Measurements from ENCODE around the gene AKT1. TPM values are rescaled to one million over a fixed set of nuclear protein-coding genes. Genes with fewer than 3 reads are reported as not detected.

AKT1 gene
- polyA plus RNA-seq, 3 donors from 2014 or later = 14.8 to 23.3 (median 21.3) TPM

DNA sequence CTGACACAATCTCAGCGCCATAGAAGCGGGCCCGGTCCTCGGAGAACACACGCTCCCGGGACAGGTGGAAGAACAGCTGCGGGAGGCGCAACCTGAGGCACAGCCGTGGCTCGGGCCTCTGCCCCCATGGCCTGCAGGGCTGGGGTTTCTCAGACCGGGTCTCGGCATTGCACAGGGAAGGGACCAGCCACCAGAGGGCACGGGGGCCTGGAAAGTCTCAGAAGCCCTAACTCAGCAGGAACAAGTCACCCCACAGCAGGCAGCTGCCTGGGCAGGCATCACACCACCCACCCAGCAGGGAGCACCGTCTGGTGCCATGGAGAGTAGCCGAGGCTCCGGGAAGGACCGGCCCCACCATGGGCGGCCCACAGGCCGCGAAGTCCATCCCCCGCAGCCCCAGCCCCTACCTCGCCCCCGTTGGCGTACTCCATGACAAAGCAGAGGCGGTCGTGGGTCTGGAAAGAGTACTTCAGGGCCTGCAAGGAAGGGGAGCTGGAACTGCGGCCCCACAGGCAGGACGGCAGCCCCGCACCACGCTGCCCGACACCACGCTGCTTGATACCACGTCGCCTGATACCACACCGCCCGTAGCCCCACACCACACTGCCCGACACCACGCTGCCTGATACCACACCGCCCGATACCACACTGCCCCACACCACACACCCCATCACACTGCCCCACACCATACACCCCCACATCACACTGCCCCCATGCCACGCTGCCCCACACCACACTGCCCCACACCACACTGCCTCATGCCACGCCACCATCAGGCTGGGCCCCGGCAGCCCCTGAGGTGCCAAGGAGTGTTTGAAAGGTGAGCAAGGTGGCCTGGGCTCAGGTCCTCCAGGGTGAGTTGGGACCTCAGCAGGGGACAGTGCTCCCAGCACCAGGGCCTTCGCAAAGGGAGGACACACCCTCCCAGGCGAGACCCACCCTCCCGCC lies 21.8 kb downstream of the AKT1 start:
- H3K27ac Mint-ChIP-seq = peak overlapping the region in 1 of 6 donors; percentile 19

DNA sequence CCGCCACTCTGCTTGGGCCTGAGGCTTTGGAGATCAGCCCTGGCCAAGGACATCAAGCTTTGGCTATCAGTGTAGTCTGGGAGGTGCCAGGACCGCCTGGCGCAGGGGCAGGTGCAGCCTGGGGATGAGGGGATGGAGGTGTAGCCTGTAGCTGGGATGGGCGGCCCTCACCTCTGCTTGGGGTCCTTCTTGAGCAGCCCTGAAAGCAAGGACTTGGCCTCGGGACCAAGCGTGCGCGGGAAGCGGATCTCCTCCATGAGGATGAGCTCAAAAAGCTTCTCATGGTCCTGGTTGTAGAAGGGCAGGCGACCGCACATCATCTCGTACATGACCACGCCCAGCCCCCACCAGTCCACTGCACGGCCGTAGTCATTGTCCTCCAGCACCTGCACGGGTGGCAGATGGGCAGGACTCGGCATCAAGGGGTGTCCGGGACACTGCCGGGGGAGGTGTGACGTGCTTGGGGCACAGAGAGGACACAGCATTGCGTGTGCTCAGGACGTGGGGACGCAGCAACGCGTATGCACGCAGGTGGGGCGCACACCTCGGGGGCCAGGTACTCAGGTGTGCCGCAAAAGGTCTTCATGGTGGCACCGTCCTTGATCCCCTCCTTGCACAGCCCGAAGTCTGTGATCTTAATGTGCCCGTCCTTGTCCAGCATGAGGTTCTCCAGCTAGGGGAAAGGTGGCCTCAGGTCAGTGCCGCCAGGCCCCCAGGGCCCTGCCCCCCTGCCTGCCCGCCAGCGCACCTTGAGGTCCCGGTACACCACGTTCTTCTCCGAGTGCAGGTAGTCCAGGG lies 22.6 kb downstream of the AKT1 start:
- Mint-ChIP-seq H3K9me3 (no peaks in the 10 kb centered on the region), H3K4me1 (peaks cover 0 to 1% of the 10 kb centered on the region in 2 donors), H3K4me3 (no peak overlapping the region), H3K27me3 (ENCODE audit: low read depth in 3 of 3) (peaks cover 1 to 3% (median 2%) of the 10 kb centered on the region in 3 donors), H3K36me3 (peaks cover 3 to 12% (median 9%) of the 10 kb centered on the region in 3 donors), H3K27ac (no peak overlapping the region)
- no peak for DNase-seq

More for the DNA sequence above, 21.8 kb downstream of the AKT1 start:
- Mint-ChIP-seq H3K27me3 (ENCODE audit: low read depth in 3 of 3) (peaks cover 1 to 5% (median 2%) of the 10 kb centered on the region in 3 donors), H3K4me3 (no peak overlapping the region), H3K9me3 (no peaks in the 10 kb centered on the region), H3K4me1 (no peaks in the 10 kb centered on the region), H3K36me3 (peaks cover 3 to 12% (median 9%) of the 10 kb centered on the region in 3 donors)
- no peak for DNase-seq

DNA sequence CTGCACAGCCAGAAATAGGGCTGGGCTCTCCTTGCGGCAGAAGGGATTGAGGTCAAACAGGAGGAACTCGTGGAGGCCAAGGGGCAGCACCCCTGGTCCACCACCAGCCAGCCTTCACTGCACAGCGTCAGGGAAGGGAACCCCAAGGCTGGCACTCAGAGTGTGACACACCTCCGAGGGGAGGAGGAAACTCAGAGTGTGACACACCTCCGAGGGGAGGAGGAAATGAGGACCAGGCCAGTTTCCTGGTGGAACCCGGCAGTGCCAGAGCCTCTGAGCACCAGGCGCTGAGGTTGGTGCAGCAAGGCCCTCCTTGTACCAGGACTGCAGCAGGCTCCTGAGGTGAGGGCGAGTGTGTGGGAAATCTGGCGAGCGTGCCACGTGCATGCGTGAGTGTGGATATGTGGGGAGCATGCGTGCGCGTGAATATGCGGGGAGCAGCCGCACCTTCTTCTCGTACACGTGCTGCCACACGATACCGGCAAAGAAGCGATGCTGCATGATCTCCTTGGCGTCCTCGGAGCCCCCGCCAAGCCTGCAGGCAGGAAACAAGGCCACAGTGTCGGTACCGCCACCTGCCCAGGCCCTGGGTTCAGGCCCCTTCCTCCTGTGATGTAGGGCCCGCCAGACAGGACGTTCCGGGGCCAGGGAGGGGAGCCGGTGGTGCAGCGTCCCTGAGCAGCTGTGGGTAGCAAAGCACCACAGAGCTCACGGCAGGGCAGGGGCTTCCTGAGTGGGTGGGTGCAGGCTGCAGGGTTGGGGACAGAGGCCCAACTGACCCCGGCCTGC lies 23.4 kb downstream of the AKT1 start:
- peak overlapping the region in 1 of 6 donors; percentile 61 for H3K27ac Mint-ChIP-seq
- DNase-seq = no peak
- H3K9me3 Mint-ChIP-seq = no peaks in the 10 kb centered on the region
- H3K4me1 Mint-ChIP-seq = peaks cover 0 to 1% of the 10 kb centered on the region in 2 donors
- peaks cover 3 to 12% (median 9%) of the 10 kb centered on the region in 3 donors for H3K36me3 Mint-ChIP-seq
- peaks cover 1 to 3% (median 2%) of the 10 kb centered on the region in 3 donors for H3K27me3 Mint-ChIP-seq (ENCODE audit: low read depth in 3 of 3)
- no peak overlapping the region for H3K4me3 Mint-ChIP-seq

DNA sequence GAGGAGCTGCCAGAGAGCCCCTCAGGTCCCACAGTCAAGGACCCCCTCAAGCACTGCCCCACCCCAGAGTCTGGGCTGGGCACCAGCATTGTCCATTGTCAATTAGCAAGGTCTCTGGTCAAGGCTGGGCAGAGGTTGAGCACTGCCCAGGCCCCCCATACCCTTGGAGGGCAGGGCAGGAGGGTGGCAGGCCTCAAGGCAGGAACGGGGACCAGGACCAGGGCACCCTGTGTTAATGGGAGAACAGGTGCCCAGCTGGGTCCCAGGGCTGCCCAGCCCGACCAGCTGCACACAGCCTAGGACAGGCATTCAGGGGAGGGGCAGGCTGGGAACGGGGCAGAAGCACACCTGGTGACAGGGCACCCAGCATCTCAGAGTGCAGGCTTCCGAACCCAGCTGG lies 24.2 kb downstream of the AKT1 start:
- H3K4me3 Mint-ChIP-seq = no peak overlapping the region
- no peak overlapping the region for H3K27ac Mint-ChIP-seq

DNA sequence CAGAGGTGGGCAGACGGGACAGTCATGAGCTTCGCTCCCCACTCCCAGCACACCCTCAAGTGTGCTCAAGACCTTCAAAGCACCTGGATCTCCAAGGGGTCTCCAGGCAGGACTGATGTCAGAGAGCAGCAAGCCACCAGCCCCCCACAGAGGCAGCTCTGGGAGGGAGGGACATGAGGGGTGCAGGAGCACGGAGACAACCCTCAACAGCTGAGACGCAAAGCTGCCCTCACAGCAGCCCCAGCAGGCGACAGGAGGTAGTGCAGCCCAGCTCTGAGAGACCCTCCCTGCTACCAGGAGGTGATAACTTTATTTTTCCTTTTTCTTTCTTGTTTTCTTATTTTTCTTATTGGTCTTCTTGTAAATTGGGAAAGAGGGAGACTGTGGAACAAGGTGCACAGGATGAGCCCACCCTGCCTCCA lies 24.7 kb downstream of the AKT1 start:
- H3K4me3 Mint-ChIP-seq = no peak overlapping the region
- peak overlapping the region in 1 of 6 donors; percentile 16 for H3K27ac Mint-ChIP-seq
- H3K27me3 Mint-ChIP-seq (ENCODE audit: low read depth in 3 of 3) = peaks cover 0 to 5% (median 0%) of the 10 kb centered on the region in 3 donors

More for the DNA sequence above, 24.2 kb downstream of the AKT1 start:
- Mint-ChIP-seq H3K36me3 (peaks cover 3 to 12% (median 9%) of the 10 kb centered on the region in 3 donors), H3K4me1 (peaks cover 0 to 1% of the 10 kb centered on the region in 2 donors), H3K27me3 (ENCODE audit: low read depth in 3 of 3) (peaks cover 0 to 5% (median 2%) of the 10 kb centered on the region in 3 donors), H3K9me3 (no peaks in the 10 kb centered on the region)
- DNase-seq = no peak

DNA sequence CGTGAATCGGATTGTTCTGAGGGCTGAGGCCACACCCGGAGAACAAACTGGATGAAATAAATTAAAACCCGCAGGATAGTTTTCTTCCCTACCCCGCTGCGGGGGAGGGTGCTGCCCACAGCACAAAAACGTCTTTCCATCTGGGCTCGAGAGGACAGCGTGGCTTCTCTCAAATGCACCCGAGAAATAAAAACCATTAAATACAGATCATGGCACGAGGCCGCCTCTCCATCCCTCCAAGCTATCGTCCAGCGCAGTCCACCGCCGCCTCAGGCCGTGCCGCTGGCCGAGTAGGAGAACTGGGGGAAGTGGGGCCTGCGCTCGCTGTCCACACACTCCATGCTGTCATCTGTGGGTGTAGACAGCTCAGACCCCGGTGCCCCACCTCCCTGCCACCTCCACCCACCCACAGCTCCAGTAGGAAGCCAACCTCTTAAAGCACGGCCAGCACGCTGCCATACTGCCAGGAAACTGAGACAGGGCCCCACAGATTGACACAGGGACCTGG lies 25.4 kb downstream of the AKT1 start:
- Mint-ChIP-seq H3K27me3 (ENCODE audit: low read depth in 3 of 3) (peaks cover 0 to 5% (median 0%) of the 10 kb centered on the region in 3 donors), H3K4me1 (peaks cover 0 to 1% of the 10 kb centered on the region in 2 donors), H3K4me3 (no peak overlapping the region), H3K27ac (no peak overlapping the region), H3K36me3 (peaks cover 3 to 12% (median 9%) of the 10 kb centered on the region in 3 donors), H3K9me3 (no peaks in the 10 kb centered on the region)
- no peak for DNase-seq

More for the DNA sequence above, 24.7 kb downstream of the AKT1 start:
- H3K36me3 Mint-ChIP-seq = peaks cover 3 to 12% (median 9%) of the 10 kb centered on the region in 3 donors
- peaks cover 0 to 1% of the 10 kb centered on the region in 2 donors for H3K4me1 Mint-ChIP-seq
- H3K9me3 Mint-ChIP-seq = no peaks in the 10 kb centered on the region
- DNase-seq = no peak

DNA sequence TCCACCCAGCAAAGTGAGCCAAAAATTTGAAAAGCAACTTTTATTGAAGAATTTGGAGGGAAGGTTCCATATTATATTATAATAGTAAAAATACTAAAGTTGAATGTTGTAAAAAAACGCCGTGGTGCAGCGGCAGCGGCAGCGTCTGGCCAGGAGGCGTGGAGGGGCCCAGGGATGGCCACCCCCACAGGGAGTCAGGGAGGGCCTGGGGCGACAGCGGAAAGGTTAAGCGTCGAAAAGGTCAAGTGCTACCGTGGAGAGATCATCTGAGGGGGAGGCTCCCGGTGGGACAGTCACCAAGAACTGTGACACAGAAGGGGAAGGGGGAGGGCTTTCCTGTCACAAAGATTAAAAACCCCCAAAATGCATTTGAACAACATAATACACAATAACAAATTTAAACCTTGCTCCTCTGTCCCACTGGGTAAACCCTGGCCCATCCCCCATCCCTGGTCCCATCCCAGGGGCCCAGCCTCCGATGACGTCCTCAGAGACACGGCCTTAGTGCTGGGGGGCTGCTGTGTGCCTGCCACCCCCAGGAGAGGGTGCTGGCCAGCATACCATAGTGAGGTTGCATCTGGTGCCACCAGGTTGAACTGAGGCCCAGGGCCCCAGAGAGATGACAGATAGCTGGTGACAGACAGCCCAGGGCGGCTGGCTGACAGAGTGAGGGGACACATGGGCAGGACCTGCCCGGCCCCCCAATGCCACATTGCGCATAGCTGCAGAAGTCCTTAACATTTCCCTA lies 26.1 kb downstream of the AKT1 start:
- Mint-ChIP-seq H3K4me3 (no peak overlapping the region), H3K27me3 (ENCODE audit: low read depth in 3 of 3) (peaks cover 0 to 5% (median 0%) of the 10 kb centered on the region in 3 donors), H3K27ac (no peak overlapping the region), H3K4me1 (peaks cover 0 to 1% of the 10 kb centered on the region in 2 donors), H3K36me3 (peaks cover 3 to 12% (median 9%) of the 10 kb centered on the region in 3 donors), H3K9me3 (no peaks in the 10 kb centered on the region)
- DNase-seq = no peak

DNA sequence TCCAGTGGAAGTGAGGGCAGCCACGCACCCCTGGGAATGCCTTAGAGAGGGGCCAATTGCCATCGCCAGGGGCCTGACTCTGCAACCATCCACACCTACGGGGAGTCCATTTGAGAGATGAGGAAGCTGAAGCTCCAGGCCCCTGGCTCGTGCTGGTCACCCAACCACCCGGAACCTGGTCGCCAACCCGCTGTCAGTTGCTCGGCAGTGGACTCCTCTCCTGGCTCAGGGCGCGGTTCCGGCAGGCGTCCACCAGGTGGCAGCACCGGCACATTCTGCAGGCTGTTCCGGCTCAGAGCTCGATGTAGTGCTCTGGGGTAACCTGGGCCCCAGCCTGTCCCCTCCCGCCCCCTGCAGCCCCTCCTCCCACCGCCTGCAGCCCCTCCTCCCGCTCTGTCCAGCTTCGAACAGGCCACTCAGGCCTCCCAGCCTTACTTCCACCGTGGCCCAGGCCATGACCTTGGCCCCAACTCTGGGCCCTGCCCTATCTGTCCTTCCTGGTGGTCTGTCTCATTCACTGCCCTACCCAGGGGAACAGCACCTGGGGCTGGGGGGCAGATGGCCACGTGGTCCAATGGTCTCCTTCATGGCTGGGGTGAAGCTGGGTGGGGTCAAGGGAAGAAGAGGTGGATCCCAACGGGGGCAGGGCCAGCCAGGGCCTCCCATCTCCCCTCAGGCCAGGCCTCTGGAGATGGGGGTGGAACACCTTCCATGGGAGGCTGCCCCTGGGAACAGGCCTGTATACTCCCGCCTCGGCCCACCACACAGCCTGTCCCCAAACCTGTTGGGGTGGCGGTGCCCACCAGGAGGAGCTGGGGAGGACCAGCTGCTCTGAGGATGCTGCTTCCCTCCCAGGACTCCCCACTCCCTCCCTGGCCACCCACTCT lies 26.9 kb downstream of the AKT1 start:
- Mint-ChIP-seq H3K4me1 (peaks cover 0 to 1% of the 10 kb centered on the region in 2 donors), H3K36me3 (peaks cover 3 to 12% (median 9%) of the 10 kb centered on the region in 3 donors), H3K27ac (peak overlapping the region in 3 of 6 donors; percentile 28 to 51 (median 45)), H3K27me3 (ENCODE audit: low read depth in 3 of 3) (peaks cover 0 to 5% (median 0%) of the 10 kb centered on the region in 3 donors), H3K4me3 (no peak overlapping the region), H3K9me3 (no peaks in the 10 kb centered on the region)
- DNase-seq = peak; percentile 84 to 87 (median 84)

DNA sequence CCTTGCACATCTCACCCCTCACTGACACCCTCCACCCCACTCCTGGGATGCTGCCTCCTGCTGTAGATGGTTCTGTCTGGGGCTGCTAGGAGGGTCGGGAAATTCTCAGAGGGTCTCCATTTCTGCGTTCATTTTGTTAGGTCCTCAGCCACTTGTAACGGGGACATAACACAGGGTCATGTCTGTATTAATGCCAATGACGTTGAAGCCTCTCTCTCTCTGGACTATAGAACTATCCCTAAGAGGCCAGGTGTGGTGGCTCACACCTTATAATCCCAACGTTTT lies 28.0 kb downstream of the AKT1 start:
- peaks cover 0 to 5% (median 0%) of the 10 kb centered on the region in 3 donors for H3K27me3 Mint-ChIP-seq (ENCODE audit: low read depth in 3 of 3)
- H3K27ac Mint-ChIP-seq = no peak overlapping the region
- no peaks in the 10 kb centered on the region for H3K9me3 Mint-ChIP-seq
- H3K4me3 Mint-ChIP-seq = no peak overlapping the region
- H3K4me1 Mint-ChIP-seq = peaks cover 0 to 1% of the 10 kb centered on the region in 2 donors
- H3K36me3 Mint-ChIP-seq = peaks cover 3 to 12% (median 9%) of the 10 kb centered on the region in 3 donors
- DNase-seq = no peak

DNA sequence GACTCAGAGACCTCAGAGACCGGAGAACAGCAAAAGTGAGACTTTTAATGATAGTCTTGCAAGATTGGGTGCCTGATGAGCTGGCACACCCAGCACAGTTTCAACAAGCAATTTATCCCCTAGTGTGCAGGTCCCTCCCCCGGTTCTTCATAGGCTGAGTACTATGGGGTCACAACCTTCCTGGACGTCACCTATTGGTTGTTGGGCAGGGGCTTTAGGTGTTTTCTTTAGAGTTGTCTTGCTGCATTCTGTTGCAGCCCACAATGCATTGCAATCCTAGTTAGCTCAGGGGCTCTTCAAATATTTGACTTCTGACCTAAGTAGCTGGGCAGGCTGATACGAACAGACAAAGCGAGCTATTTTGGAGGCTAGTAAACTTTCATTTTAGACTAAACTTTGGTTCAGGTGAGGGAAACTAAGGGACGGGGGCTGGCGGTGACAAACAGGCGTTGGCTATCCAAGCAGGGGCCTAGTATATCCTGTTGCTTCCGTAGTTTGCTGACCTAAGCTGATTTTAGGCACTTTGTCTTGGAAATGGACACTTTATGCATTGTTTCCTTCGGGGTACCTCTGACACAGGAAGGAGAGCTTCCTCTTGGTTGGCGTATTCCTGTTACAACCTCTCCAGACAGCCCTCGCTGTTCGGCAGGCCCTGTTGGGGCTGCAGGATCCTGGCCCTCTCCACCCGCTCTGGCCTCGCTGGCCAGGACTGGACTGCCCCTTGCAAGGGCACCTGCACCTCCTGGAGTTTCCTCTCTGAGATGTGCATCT lies 28.5 kb downstream of the AKT1 start:
- Mint-ChIP-seq H3K4me1 (peaks cover 0 to 1% of the 10 kb centered on the region in 2 donors), H3K9me3 (no peaks in the 10 kb centered on the region), H3K27me3 (ENCODE audit: low read depth in 3 of 3) (peaks cover 0 to 6% (median 0%) of the 10 kb centered on the region in 3 donors), H3K4me3 (no peak overlapping the region), H3K36me3 (peaks cover 6 to 14% (median 10%) of the 10 kb centered on the region in 3 donors), H3K27ac (no peak overlapping the region)
- no peak for DNase-seq

DNA sequence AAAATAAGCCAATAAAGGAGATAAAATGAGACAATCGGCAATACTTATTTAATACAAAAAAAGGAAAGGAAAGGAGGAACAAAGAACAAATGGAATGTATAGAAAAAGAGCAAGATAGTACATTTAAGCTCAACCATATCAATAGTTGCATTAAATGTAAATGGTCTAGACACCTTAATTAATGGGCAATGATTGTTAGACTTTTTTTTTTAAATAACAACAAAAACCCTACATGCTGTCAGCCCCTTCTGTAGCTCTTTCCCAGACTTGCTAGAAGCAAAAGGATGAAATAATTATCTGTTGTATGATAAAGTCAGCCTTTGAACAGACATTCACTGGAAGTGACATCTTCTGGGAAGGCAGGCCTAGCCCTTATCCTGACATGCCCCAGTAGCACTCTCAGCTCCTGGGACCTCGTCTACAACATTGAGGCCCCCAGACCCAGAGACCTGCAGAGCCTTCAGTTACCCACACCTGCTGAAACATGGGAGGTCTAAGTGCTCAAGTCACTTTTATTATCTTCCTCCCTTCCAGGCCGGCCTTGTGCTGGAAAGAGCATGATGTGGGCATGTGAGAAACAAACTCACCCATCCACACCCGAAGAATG lies 29.2 kb downstream of the AKT1 start:
- Mint-ChIP-seq H3K4me3 (no peak overlapping the region), H3K4me1 (peaks cover 0 to 1% of the 10 kb centered on the region in 2 donors)

More for the DNA sequence above, 29.2 kb downstream of the AKT1 start:
- peaks cover 0 to 4% (median 0%) of the 10 kb centered on the region in 3 donors for H3K27me3 Mint-ChIP-seq (ENCODE audit: low read depth in 3 of 3)
- peaks cover 7 to 15% (median 12%) of the 10 kb centered on the region in 3 donors for H3K36me3 Mint-ChIP-seq
- no peak overlapping the region for H3K27ac Mint-ChIP-seq
- DNase-seq = no peak
- H3K9me3 Mint-ChIP-seq = no peaks in the 10 kb centered on the region

Data from immature natural killer cell (primary cell).